DND-41 (cell line): Measurements from ENCODE around the gene ASTN1.

Experiments used
- ATAC-seq: fragments of 200-7000 bp; cut with Tn5 transposase; 3 replicates; pipeline ENCODE4 v1.9.1; 2021; ENCODE audit warnings: low read depth; ENCODE audit not compliant: insufficient read depth
- DNase-seq: peaks from one replicate; pipeline ENCODE4 v3.0.0-alpha.2; 2020
- H2AFZ ChIP-seq: 2 replicates; pipeline ENCODE4 v1.6.0; 2012; ENCODE audit warnings: low read depth, low read length
- H3K27ac ChIP-seq: 2 replicates; pipeline ENCODE4 v1.5.1; 2012; ENCODE audit warnings: low read length, inconsistent platforms
- H3K27me3 ChIP-seq: fragments of 200-600 bp; sonication (generic); 2 replicates; pipeline ENCODE4 v1.6.0; 2012; ENCODE audit warnings: low read length, mild to moderate bottlenecking, inconsistent platforms; ENCODE audit not compliant: insufficient read depth, poor library complexity
- H3K36me3 ChIP-seq: 2 replicates; pipeline ENCODE4 v1.5.1; 2012; ENCODE audit warnings: low read length, inconsistent platforms; ENCODE audit not compliant: insufficient read depth
- H3K4me1 ChIP-seq: 2 replicates; pipeline ENCODE4 v1.5.1; 2012; ENCODE audit warnings: mild to moderate bottlenecking, low read length; ENCODE audit not compliant: insufficient read depth
- H3K4me2 ChIP-seq: 2 replicates; pipeline ENCODE4 v1.6.0; 2012; ENCODE audit warnings: mild to moderate bottlenecking, moderate library complexity, low read length, inconsistent platforms; ENCODE audit not compliant: insufficient read depth
- H3K4me3 ChIP-seq, 2 experiments: fragments of 200-600 bp in 1 of 2; shearing (Covaris generic) in 1 of 2; 2 replicates each; pipeline ENCODE4 v1.5.1; 2012 to 2016; ENCODE audit warnings: inconsistent platforms in 2 of 2, low read length in 2 of 2, mild to moderate bottlenecking in 2 of 2, low read depth in 1 of 2, moderate library complexity in 1 of 2
- H3K79me2 ChIP-seq: 2 replicates; pipeline ENCODE4 v1.6.0; 2012; ENCODE audit warnings: low read length, inconsistent platforms; ENCODE audit not compliant: insufficient read depth
- H3K9ac ChIP-seq: 2 replicates; pipeline ENCODE4 v1.6.0; 2012; ENCODE audit warnings: low read depth, mild to moderate bottlenecking, inconsistent platforms, low read length, moderate library complexity
- H3K9me3 ChIP-seq: 2 replicates; pipeline ENCODE4 v1.5.1; 2012; ENCODE audit warnings: low read length, moderate library complexity, mild to moderate bottlenecking, inconsistent platforms; ENCODE audit not compliant: insufficient read depth, severe bottlenecking
- H4K20me1 ChIP-seq: 2 replicates; pipeline ENCODE4 v1.6.0; 2012; ENCODE audit warnings: low read length; ENCODE audit not compliant: insufficient read depth
- EZH2 ChIP-seq: IDR thresholded peaks from 3 replicates; pipeline ENCODE4 v1.6.1; 2012; ENCODE audit warnings: borderline replicate concordance, low read depth, mild to moderate bottlenecking, moderate library complexity, low read length, inconsistent platforms; ENCODE audit not compliant: severe bottlenecking
- TF ChIP-seq, protein P1 (sequence below): IDR thresholded peaks from 2 replicates; pipeline ENCODE4 v1.5.1; 2012; ENCODE audit warnings: borderline replicate concordance, low read length, moderate library complexity, mild to moderate bottlenecking; ENCODE audit not compliant: poor library complexity, severe bottlenecking; ENCODE audit errors: extremely low read depth

ASTN1 gene

DNA sequence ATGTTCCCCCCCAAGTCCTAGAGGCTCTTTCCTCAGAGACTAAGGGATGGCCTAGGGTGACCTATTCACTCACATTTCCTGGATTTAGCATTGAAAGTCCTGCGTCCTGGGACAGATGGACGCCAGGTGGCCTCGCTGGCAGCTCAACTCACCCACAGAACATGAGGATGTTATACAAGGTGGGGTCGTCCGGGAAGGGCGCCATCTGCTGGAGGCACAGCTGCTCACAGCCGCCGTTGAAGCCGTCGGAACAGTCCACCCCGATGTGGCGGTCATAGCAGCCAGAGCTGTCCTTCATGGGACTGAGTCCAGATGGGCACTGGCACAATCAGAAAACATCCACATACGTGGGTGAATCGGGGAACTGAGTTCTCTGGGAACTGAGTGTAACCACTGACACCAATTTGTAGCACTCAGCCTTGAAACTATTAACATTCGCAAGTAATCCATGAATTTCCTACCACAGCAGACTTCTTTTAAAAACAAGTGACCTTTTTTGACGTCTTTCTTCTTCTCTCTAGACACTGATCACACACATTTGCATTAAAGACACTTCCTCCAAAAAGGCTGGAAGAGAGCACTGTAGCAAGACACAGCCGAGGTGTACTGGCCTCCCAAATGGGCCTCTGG, 215.4 kb downstream of the ASTN1 start:
- ATAC-seq: peak; percentile 49; the same call in 1 of the 3 replicates
- Histone ChIP-seq H3K9me3 (no peaks in the 10 kb centered on the region), H2AFZ (no peak overlapping the region), H3K36me3 (no peaks in the 10 kb centered on the region), H3K27me3 (no peaks in the 10 kb centered on the region), H3K4me1 (no peaks in the 10 kb centered on the region), H3K4me3 (no peak overlapping the region), H3K79me2 (no peaks in the 10 kb centered on the region), H3K4me2 (no peak overlapping the region), H3K9ac (no peak overlapping the region), H3K27ac (no peak overlapping the region), H4K20me1 (no peaks in the 10 kb centered on the region)
- TF ChIP-seq EZH2: no peak
- TF ChIP-seq, protein P1, sequence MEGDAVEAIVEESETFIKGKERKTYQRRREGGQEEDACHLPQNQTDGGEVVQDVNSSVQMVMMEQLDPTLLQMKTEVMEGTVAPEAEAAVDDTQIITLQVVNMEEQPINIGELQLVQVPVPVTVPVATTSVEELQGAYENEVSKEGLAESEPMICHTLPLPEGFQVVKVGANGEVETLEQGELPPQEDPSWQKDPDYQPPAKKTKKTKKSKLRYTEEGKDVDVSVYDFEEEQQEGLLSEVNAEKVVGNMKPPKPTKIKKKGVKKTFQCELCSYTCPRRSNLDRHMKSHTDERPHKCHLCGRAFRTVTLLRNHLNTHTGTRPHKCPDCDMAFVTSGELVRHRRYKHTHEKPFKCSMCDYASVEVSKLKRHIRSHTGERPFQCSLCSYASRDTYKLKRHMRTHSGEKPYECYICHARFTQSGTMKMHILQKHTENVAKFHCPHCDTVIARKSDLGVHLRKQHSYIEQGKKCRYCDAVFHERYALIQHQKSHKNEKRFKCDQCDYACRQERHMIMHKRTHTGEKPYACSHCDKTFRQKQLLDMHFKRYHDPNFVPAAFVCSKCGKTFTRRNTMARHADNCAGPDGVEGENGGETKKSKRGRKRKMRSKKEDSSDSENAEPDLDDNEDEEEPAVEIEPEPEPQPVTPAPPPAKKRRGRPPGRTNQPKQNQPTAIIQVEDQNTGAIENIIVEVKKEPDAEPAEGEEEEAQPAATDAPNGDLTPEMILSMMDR: peak; percentile 68
- DNase-seq: peak; percentile 31

DNA sequence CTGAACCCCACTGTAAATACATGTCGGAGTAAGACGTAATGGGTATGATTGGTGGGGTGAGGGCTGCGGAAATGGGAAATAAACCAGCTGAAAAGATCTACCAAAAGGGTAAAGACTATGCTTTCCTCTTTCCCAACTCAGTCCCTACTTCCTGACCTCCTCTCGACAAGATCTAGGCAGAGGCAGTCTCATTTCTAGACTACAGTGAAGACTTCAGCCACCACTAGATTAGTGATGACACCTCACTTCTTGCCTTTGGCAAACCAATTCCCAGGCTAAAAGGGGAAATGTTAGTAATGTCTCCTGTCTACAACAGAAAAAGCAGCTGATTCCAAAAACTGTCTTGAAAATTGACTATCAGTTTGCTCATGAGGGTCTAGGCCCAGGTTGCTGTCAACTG, 219.9 kb downstream of the ASTN1 start:
- Histone ChIP-seq H3K27ac (no peak overlapping the region), H3K9ac (no peak overlapping the region), H3K36me3 (no peaks in the 10 kb centered on the region), H3K79me2 (no peaks in the 10 kb centered on the region), H3K9me3 (no peaks in the 10 kb centered on the region), H2AFZ (no peak overlapping the region), H3K4me3 (no peak overlapping the region), H4K20me1 (no peaks in the 10 kb centered on the region), H3K4me2 (no peak overlapping the region), H3K4me1 (no peaks in the 10 kb centered on the region), H3K27me3 (no peaks in the 10 kb centered on the region)
- DNase-seq: no peak
- ATAC-seq: no peak
- TF ChIP-seq, protein P1: no peak
- TF ChIP-seq EZH2: no peak

DNA sequence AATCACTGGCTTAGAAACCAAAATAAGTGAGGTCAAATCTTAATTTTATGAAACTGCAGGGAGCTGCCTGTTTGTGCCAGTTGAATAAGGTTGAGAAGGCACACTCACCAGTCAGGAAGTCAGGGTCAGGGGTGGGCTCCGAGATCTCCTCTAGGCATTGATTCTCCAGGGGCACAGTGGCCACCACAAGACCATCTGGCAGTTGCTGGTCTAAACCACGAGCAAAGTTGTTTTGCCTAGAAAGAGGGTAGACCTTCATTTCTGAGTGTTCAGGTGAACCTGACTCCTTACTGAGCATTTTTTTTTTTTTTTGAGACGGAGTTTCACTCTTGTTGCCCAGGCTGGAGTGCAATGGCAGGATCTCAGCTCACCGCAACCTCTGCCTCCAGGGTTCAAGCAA, 220.7 kb downstream of the ASTN1 start:
- no peaks in the 10 kb centered on the region for H3K36me3 ChIP-seq
- DNase-seq: no peak
- H3K9me3 ChIP-seq: no peaks in the 10 kb centered on the region
- no peak overlapping the region for H3K27ac ChIP-seq
- H3K9ac ChIP-seq: no peak overlapping the region
- no peaks in the 10 kb centered on the region for H3K4me1 ChIP-seq
- no peaks in the 10 kb centered on the region for H3K27me3 ChIP-seq
- no peak for ATAC-seq
- H3K4me3 ChIP-seq: no peak overlapping the region
- H3K79me2 ChIP-seq: no peaks in the 10 kb centered on the region
- H3K4me2 ChIP-seq: no peak overlapping the region
- H2AFZ ChIP-seq: no peak overlapping the region
- TF ChIP-seq EZH2: no peak
- TF ChIP-seq, protein P1: no peak
- H4K20me1 ChIP-seq: no peaks in the 10 kb centered on the region
